Aorta (tissue), 5 donors: Measurements from ENCODE around the gene PDHB. TPM values are rescaled to one million over a fixed set of nuclear protein-coding genes. Genes with fewer than 3 reads are reported as not detected.
A peak's percentile ranks its signal among the peaks of the same experiment; 100 is the strongest.

Source experiments
- ATAC-seq: fragments of 200-7000 bp; cut with Tn5 transposase; one replicate; pipeline ENCODE4 v1.9.1; 2022; ENCODE audit warnings: moderate library complexity; ENCODE audit not compliant: low FRiP score
- DNase-seq, 2 donors: peaks; one replicate each; pipeline ENCODE4 v3.0.0-alpha.2; 2020
- H3K27ac ChIP-seq, 2 donors: one replicate each; pipeline ENCODE4 v1.5.1; 2013; ENCODE audit warnings: low read length in 2 of 2, mild to moderate bottlenecking in 2 of 2, moderate library complexity in 2 of 2, control low read depth in 1 of 2, inconsistent platforms in 1 of 2, low read depth in 1 of 2
- H3K27me3 ChIP-seq, 2 donors: one replicate each; pipeline ENCODE4 v1.6.1; 2013; ENCODE audit warnings: control low read depth in 1 of 2, low read length in 1 of 2, mild to moderate bottlenecking in 1 of 2, moderate library complexity in 1 of 2; ENCODE audit not compliant: insufficient read depth in 2 of 2, control insufficient read depth in 1 of 2
- H3K36me3 ChIP-seq, 2 donors: one replicate each; pipeline ENCODE4 v1.6.1; 2013; ENCODE audit warnings: control low read depth in 1 of 2, low read length in 1 of 2, mild to moderate bottlenecking in 1 of 2; ENCODE audit not compliant: insufficient read depth in 2 of 2, control insufficient read depth in 1 of 2
- H3K4me1 ChIP-seq, 2 donors: one replicate each; pipeline ENCODE4 v1.6.1; 2013; ENCODE audit warnings: low read length in 2 of 2, control low read depth in 1 of 2, mild to moderate bottlenecking in 1 of 2, moderate library complexity in 1 of 2; ENCODE audit not compliant: insufficient read depth in 2 of 2, control insufficient read depth in 1 of 2
- H3K4me3 ChIP-seq, 2 donors: one replicate each; pipeline ENCODE4 v1.5.1; 2013; ENCODE audit warnings: low read length in 2 of 2, control low read depth in 1 of 2, mild to moderate bottlenecking in 1 of 2
- H3K9me3 ChIP-seq: one replicate; pipeline ENCODE4 v1.6.1; 2013; ENCODE audit warnings: mild to moderate bottlenecking, low read length; ENCODE audit not compliant: control insufficient read depth
- WGBS, 2 donors: extraction: QIAGEN DNeasy Blood & Tissue Kit; methylation state at CpG; one replicate each; pipeline ENCODE4 v1.1.7; 2013; 5-methylcytosine and 5-hydroxymethylcytosine counted together
- intact Hi-C, 2 donors: fragments of 100-400 bp; cut with DNase I; formaldehyde crosslinking; loops; one replicate each; pipeline versions ENCODE4 v1.14.2 to v1.15.0; 2022
- polyA plus RNA-seq, 2 donors: library from polyadenylated mRNA; stranded (reverse); fragments of 200-250 nt; gene quantifications; one replicate each; pipeline ENCODE4 v1.2.3, GENCODE V29; 2013
- total RNA-seq, 2 donors: library from RNA; stranded (reverse); fragmentation: NEBNext Ultra II Directional; extraction: Animal tissue kit (Norgen Biotek cat#: 25700); gene quantifications; one replicate each; pipeline ENCODE4 v1.2.1, GENCODE V29; 2021
- donor health status: healthy with polysubstance abuse.
- donor health status: Bipolar disorder and iron deficiency.
- donor health status: DM: no; HTN: no; CAD: no.
- donor health status: DM: no; HTN: no; CAD: no.
- donor health status: DM: yes; HTN: yes; CAD: no.

The PDHB gene
- total and polyA plus RNA-seq, 4 donors = 49.0 to 72.7 (median 59.1) TPM

DNA sequence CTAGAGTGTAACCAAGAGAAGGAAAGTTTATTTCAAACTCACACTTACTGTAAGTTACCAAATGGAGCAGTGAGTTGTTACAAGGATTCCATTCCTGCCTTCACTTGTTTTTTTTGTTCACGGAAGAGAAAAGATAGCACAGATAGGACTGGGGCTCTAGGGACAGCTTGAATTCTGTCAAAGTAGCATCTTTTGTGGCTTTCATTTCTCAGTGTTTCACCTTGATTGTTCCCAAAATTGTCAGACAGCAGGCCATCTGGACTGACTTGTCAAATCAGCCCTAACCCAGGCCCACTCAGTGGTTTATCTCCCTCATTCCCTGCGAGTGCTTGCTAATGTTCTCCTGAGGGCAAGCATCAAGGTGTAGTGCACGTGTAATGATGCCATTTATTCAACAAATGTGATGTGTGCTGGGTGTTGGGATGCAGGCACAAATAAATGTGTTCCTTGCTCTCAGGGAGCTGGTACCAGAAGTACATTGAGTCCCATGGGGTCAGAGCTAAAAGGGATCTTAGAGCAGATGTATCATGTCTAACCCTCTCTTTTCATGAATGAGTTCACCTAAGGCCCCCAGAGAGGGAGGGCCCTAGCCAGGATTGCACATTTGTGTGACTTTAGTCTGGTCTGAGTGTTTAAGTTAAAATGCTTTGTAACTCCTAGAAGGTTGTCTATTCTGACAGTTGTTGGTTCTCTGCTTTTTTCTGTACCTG is 49.1 kb downstream of the PDHB start:
- 83 to 88% methylated on average over 3 of the region's 3 CpGs for WGBS, 2 donors
- ATAC-seq (no peak), DNase-seq (no peak)
- intact Hi-C loops = no loop called here
- Histone ChIP-seq H3K9me3 (no peaks in the 10 kb centered on the region), H3K4me3 (no peak overlapping the region), H3K36me3 (peaks cover 0 to 3% of the 10 kb centered on the region in 2 donors), H3K27me3 (no peaks in the 10 kb centered on the region), H3K4me1 (no peaks in the 10 kb centered on the region), H3K27ac (no peak overlapping the region)

DNA sequence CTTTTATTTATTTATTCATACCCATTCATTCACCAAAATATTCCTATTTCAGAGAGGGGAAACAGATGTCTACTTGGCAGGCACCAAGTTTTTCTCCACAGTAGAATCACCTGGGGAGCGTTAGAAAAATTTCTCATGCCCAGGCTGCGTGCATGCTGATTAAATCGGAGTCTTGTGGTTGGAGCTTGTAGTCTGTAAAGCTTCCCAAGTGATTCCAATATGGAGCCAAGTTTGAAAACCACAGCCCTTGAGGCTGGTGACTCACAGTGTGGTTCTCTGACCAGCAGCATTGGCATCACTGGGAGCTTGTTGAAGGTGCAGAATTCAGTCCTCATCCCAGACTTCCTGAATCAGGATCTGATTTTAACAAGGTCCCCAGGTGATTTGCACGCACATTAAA is 49.7 kb downstream of the PDHB start:
- ATAC-seq = peak; percentile 52
- 53 to 58% methylated on average over 4 of the region's 4 CpGs for WGBS, 2 donors
- Histone ChIP-seq H3K36me3 (peaks cover 0 to 3% of the 10 kb centered on the region in 2 donors), H3K27ac (no peak overlapping the region), H3K27me3 (no peaks in the 10 kb centered on the region), H3K4me1 (no peaks in the 10 kb centered on the region), H3K4me3 (no peak overlapping the region), H3K9me3 (no peaks in the 10 kb centered on the region)
- intact Hi-C loops = no loop called here
- DNase-seq = no peak

- Histone ChIP-seq H3K4me3 (no peak overlapping the region), H3K27me3 (no peaks in the 10 kb centered on the region), H3K4me1 (no peaks in the 10 kb centered on the region), H3K9me3 (no peaks in the 10 kb centered on the region), H3K27ac (no peak overlapping the region), H3K36me3 (peaks cover 0 to 3% of the 10 kb centered on the region in 2 donors)
- DNase-seq (no peak), ATAC-seq (no peak)
- intact Hi-C loops = no loop called here
- whole genome bisulfite sequencing, 2 donors = 68 to 79% methylated on average over 2 of the region's 2 CpGs
Observed at GRCh38 chr3:58383476-58383875, 50.2 kb downstream of the PDHB start.

GRCh38 chr3:58379351-58380073 is 54.1 kb downstream of the PDHB start:
- WGBS, 2 donors = 93 to 94% methylated on average over 4 of the region's 4 CpGs
- intact Hi-C loops = no loop called here
- H3K4me3 ChIP-seq = no peak overlapping the region

DNA sequence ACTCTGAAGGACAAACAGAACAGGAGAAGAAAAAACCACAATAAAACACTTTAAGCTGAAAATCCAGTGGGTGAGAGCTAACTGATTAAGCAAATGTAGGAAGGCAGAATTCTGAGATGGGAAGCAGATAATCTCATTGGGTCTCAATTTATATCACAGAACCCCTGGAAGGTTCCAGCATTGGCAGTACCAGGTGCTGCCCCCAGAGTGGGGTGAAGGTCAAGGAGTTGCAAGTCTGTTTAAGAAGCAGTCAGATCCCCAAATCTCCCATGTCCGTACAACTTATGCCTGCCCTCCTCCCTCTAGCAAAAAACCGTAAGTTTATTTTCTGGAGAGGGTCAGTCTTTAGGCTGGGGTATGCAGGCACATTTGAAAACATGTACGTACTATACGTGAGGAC is 55.9 kb downstream of the PDHB start:
- DNase-seq = no peak
- WGBS, 2 donors = 92 to 93% methylated on average over 4 of the region's 4 CpGs
- intact Hi-C loops = no loop called here

More at GRCh38 chr3:58379351-58380073, 54.1 kb downstream of the PDHB start:
- Histone ChIP-seq H3K27me3 (no peaks in the 10 kb centered on the region), H3K9me3 (no peaks in the 10 kb centered on the region), H3K4me1 (no peaks in the 10 kb centered on the region), H3K36me3 (no peaks in the 10 kb centered on the region), H3K27ac (no peak overlapping the region)
- DNase-seq (no peak), ATAC-seq (no peak)

More for the DNA sequence above, 55.9 kb downstream of the PDHB start:
- no peaks in the 10 kb centered on the region for H3K4me1 ChIP-seq
- no peaks in the 10 kb centered on the region for H3K36me3 ChIP-seq
- H3K4me3 ChIP-seq = no peak overlapping the region
- H3K27me3 ChIP-seq = no peaks in the 10 kb centered on the region
- no peak for ATAC-seq
- H3K27ac ChIP-seq = no peak overlapping the region
- H3K9me3 ChIP-seq = no peaks in the 10 kb centered on the region

Other genes starting within 250 kb of the PDHB start
- gene DNASE1L3, start 222.9 kb downstream of the PDHB start, total RNA-seq = 10 to 100 TPM in 1 of 2 donors, 1 to 10 TPM in 1; 4.3 to 19.8 TPM
- 1 to 10 TPM; 1.4 to 7.0 TPM for gene DNASE1L3, start 222.9 kb downstream of the PDHB start, polyA plus RNA-seq
- 10 to 100 TPM in 1 of 2 donors, 1 to 10 TPM in 1; 7.6 to 10.4 TPM for gene ABHD6, start 196.0 kb downstream of the PDHB start, total RNA-seq
- 1 to 10 TPM; 5.9 to 7.1 TPM for gene ABHD6, start 196.0 kb downstream of the PDHB start, polyA plus RNA-seq
- gene RPP14, start 127.6 kb downstream of the PDHB start, total RNA-seq = 10 to 100 TPM; 13.0 to 13.8 TPM
- 1 to 10 TPM; 5.8 to 7.9 TPM for gene RPP14, start 127.6 kb downstream of the PDHB start, polyA plus RNA-seq
- 1 to 10 TPM; 6.5 to 7.8 TPM for gene HTD2, start 127.3 kb downstream of the PDHB start, total RNA-seq
- gene HTD2, start 127.3 kb downstream of the PDHB start, polyA plus RNA-seq = 10 to 100 TPM in 1 of 2 donors, 1 to 10 TPM in 1; 7.7 to 10.8 TPM
- gene PXK, start 100.9 kb downstream of the PDHB start, total RNA-seq = 10 to 100 TPM; 19.8 to 32.6 TPM
- 10 to 100 TPM in 1 of 2 donors, 1 to 10 TPM in 1; 6.8 to 13.0 TPM for gene PXK, start 100.9 kb downstream of the PDHB start, polyA plus RNA-seq
- gene KCTD6, start 58.3 kb upstream of the PDHB start, total RNA-seq = 10 to 100 TPM in 1 of 2 donors, 1 to 10 TPM in 1; 7.9 to 12.8 TPM
- 10 to 100 TPM in 1 of 2 donors, 1 to 10 TPM in 1; 5.9 to 16.5 TPM for gene KCTD6, start 58.3 kb upstream of the PDHB start, polyA plus RNA-seq
- gene ACOX2, start 103.4 kb upstream of the PDHB start, total RNA-seq = 10 to 100 TPM; 12.9 to 31.5 TPM
- gene ACOX2, start 103.4 kb upstream of the PDHB start, polyA plus RNA-seq = 10 to 100 TPM; 10.6 to 68.7 TPM
- gene FAM107A, start 143.6 kb upstream of the PDHB start, total RNA-seq = 10 to 100 TPM; 10.2 to 23.6 TPM
- gene FAM107A, start 143.6 kb upstream of the PDHB start, polyA plus RNA-seq = 1 to 10 TPM; 3.8 to 5.6 TPM
- not detected for gene FAM3D, start 232.9 kb upstream of the PDHB start, total RNA-seq
- gene FAM3D, start 232.9 kb upstream of the PDHB start, polyA plus RNA-seq = 1 to 10 TPM in 1 of 2 donors, under 1 TPM in 1; 0.54 to 8.8 TPM